WTC11 (cell line): ENCODE measurements around the gene FOXP1.

Source experiments
- JUN ChIP-seq: sonication (generic); formaldehyde crosslinking; IDR thresholded peaks from 2 replicates; pipeline ENCODE4 v1.8.0; 2023; ENCODE audit warnings: mild to moderate bottlenecking, missing genetic modification reagents
- ZNF121 ChIP-seq: sonication (generic); formaldehyde crosslinking; IDR thresholded peaks from 2 replicates; pipeline ENCODE4 v1.8.0; 2023; ENCODE audit warnings: missing genetic modification reagents
- TF ChIP-seq, protein P1 (sequence below): fragments of 200-600 bp; IDR thresholded peaks from 2 replicates; pipeline ENCODE4 v1.8.0; 2022; ENCODE audit warnings: antibody characterized with exemption

DNA sequence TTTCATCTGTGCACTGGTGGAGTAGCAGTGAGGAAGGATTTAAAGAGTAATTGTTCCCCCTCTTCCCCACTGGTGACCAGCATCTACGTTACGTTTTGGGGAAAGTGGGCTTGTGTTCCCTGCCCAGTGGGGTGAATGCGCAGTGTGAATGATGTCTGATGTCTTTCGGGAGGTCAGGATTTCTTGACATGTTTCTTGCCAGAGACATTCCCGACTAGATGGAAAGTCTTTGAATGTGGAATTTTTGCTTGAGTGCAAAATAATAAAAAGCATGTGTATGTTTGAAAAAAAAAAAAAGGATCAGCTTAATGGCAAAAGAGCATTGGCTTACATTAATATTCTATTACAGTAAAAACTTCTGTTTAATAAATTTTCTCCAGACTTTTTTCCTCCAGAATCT is 632.2 kb downstream of the FOXP1 start:
- TF ChIP-seq, protein P1, sequence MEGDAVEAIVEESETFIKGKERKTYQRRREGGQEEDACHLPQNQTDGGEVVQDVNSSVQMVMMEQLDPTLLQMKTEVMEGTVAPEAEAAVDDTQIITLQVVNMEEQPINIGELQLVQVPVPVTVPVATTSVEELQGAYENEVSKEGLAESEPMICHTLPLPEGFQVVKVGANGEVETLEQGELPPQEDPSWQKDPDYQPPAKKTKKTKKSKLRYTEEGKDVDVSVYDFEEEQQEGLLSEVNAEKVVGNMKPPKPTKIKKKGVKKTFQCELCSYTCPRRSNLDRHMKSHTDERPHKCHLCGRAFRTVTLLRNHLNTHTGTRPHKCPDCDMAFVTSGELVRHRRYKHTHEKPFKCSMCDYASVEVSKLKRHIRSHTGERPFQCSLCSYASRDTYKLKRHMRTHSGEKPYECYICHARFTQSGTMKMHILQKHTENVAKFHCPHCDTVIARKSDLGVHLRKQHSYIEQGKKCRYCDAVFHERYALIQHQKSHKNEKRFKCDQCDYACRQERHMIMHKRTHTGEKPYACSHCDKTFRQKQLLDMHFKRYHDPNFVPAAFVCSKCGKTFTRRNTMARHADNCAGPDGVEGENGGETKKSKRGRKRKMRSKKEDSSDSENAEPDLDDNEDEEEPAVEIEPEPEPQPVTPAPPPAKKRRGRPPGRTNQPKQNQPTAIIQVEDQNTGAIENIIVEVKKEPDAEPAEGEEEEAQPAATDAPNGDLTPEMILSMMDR, result no peak
- no peak for TF ChIP-seq ZNF121 (CRISPR knock-in tag)
- no peak for TF ChIP-seq JUN (CRISPR knock-in tag)
